ENCODE results near the gene COQ8A.
"Not testable (repeated sequence)": the region's sequence is repeated elsewhere in the genome, so short reads cannot be mapped to it uniquely, and the experiment has no call there.

The COQ8A gene

GRCh38 chr1:226953175-226953800, 13.2 kb downstream of the COQ8A start:
- no peak for DNase-seq (ENCODE audit: low read depth in 2 of 2)

DNA sequence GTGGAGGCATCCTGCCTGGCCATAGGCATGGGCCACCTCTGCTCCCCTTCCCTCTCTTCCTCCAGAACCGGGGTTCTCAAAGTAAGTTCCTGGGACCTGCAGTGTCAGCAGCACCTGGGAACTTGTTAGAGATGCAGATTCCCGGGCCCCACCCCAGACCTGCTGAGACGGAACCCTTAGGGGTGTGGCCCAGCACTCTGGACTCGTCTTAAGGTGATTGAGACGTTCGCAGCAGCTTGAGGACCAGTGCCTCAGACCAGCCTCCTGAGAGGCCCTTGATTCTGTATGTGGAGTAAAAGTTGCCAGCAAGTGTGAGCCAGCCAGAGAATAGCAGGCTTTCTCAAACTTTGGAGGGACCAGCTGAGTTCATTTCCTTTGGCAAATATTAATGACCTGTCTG, 14.2 kb downstream of the COQ8A start:
- DNase-seq (ENCODE audit: low read depth in 2 of 2), result no peak

GRCh38 chr1:226954777-226955176, 14.7 kb downstream of the COQ8A start:
- DNase-seq (ENCODE audit: low read depth in 2 of 2), result no peak

GRCh38 chr1:226955857-226956256, 15.8 kb downstream of the COQ8A start:
- not testable (repeated sequence) for DNase-seq (ENCODE audit: low read depth in 2 of 2)

- DNase-seq (ENCODE audit: low read depth in 2 of 2), result no peak
These were observed 17.0 kb downstream of the COQ8A start for GRCh38 chr1:226956942-226957713.

GRCh38 chr1:226957714-226958113, 17.6 kb downstream of the COQ8A start:
- DNase-seq (ENCODE audit: low read depth in 2 of 2), result no peak

- DNase-seq (ENCODE audit: low read depth in 2 of 2), result no peak
These were observed 18.2 kb downstream of the COQ8A start for GRCh38 chr1:226958300-226958699.

DNA sequence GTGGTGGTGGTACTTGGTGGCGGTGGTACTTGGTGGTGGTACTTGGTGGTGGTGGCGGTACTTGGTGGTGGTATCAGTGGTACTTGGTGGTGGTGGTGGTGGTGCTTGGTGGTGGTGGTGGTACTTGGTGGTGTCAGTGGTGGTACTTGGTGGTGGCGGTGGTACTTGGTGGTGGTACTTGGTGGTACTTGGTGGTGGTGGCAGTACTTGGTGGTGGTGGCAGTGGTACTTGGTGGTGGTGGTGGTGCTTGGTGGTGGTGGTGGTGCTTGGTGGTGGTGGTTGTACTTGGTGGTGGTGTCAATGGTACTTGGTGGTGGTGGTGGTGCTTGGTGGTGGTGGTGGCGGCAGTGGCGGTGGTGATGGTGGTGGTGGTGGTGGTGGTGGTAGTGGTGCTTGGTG, 20.2 kb downstream of the COQ8A start:
- no peak for DNase-seq (ENCODE audit: low read depth in 2 of 2)

GRCh38 chr1:226960944-226961765, 21.1 kb downstream of the COQ8A start:
- no peak for DNase-seq (ENCODE audit: low read depth in 2 of 2)

- no peak for DNase-seq (ENCODE audit: low read depth in 2 of 2)
These were observed 22.6 kb downstream of the COQ8A start for GRCh38 chr1:226962421-226963391.

DNA sequence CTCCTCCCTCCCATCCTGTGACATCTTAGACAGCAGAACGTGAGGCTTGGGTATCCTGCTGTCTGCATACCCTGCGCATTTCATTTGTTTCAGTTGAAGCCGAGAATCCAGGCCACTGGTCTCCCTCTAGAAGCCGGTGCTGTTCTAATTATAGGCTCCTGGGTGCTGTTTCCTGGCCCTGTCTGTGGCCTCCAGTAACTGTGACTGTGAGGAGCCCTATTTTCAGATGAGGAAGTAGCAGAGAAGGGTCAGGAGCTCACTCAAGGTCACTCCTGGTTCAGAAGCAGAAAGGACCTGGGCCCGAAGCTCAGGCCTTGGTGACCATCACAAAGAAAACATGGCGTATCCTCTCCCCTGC, 24.0 kb downstream of the COQ8A start:
- no peak for DNase-seq (ENCODE audit: low read depth in 2 of 2)

DNA sequence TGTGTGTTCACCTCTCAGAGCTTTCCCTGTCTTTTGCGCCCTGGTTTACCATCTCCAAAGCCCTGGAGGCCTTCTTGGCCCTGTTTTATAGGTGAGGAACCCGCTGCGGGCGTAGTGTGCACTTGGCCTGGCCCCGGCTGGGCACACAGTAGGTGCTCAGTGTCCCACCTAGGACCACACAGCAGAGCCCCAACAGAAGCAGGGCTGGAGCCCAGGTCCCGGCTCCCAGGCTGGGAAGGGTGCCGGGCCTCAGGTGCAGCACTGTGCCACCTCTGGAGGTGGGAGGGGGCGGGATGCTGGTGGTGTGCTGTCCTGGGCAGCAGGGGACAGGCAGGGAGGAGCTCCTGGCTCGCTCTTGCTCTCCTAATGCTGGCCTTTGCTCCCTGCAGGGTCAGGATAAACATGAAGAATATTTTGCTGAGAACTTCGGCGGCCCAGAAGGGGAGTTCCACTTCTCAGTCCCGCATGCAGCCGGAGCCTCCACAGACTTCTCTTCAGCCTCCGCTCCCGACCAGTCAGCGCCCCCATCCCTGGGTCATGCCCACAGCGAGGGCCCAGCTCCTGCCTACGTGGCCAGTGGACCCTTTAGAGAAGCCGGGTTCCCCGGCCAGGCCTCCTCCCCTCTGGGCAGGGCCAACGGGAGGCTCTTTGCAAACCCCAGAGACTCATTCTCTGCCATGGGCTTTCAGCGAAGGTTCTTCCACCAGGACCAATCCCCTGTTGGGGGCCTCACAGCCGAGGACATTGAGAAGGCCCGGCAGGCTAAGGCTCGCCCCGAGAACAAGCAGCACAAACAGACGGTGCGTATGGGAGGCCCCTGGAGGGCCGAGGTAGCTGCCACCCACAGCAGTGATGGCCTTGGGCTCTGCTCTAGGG, 24.8 kb downstream of the COQ8A start:
- DNase-seq (ENCODE audit: low read depth in 2 of 2), result no peak

DNA sequence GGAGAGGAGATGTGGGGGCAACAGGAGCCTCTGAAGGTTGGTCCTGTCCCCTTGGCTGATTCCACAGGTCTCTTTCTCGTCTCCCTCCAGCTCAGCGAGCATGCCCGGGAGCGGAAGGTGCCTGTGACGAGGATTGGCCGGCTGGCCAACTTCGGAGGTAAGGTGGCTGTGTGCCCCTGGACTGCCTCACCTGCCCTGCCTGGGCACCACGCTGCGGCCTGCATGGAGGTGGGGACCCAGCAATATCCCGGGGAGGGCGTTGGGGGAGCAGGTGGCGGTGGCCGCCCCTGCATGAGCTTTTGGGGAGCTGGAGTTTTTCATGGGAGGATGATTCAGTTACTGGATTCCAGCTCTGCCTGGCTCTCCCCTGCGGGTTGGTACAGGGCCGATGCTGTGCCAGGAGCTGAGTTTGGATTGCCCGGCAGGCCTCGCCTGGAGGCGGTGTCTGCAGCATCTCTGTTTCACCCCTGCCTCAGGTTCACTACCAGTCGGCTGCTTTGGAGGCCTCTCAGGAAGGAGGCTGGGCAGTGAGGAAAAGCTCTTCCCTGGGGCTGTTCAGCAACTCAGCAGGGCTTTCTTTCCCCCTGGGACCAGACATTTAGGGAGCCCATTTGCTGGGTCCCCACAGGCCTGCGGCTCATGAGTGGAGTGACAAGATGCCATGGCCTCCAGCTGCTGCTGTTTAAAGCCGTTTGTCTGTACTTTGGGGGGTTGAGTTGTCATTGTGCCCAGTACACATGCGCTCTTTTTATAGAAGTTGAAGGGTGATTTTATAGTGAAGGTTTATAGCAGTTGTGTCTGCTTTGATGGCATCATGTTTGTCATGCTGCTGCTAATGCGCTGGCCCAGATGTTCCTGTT, 25.7 kb downstream of the COQ8A start:
- DNase-seq (ENCODE audit: low read depth in 2 of 2), result no peak

GRCh38 chr1:226966683-226967082, 26.6 kb downstream of the COQ8A start:
- DNase-seq (ENCODE audit: low read depth in 2 of 2), result no peak

GRCh38 chr1:226967665-226968064, 27.6 kb downstream of the COQ8A start:
- DNase-seq (ENCODE audit: low read depth in 2 of 2), result no peak

DNA sequence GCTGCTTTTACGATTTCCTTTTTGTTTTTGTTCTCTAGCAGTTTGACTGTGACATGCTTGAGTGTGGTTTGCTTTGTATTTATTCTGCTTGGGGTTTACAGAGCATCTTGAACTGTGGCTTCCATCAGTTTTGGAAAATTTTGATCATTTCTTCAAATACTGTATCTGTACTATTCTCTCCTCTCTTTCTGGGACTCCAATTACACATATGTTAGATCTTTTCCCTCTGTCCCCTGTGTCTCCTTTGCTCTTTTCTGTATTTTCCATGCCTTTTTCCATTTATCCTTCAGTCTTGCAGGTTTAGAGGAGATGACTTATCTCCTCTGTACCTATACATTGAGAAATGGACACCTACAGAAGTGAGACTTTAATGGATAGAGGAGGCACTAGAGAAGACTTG, 31.7 kb downstream of the COQ8A start:
- no peak for DNase-seq (ENCODE audit: low read depth in 2 of 2)

DNA sequence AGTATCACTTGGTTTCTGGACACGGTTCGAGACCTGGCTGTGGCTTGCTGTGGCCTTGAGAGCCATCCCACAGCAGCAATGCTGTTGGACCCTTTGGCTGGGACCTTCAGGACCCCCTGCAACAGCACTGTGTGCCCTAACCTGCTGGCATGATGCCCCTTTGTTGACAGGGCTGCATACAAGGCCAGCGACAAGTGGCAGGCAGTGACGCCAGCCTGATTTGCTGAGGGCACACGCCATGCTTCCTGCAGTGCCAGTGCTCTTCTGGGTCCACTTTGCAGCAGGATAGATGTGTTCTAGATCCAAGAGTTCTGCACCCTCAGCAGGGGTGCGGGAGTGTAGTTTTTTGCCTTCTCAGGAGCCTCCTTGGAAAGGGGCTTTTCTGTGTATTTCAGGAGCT, 32.8 kb downstream of the COQ8A start:
- no peak for DNase-seq (ENCODE audit: low read depth in 2 of 2)

DNA sequence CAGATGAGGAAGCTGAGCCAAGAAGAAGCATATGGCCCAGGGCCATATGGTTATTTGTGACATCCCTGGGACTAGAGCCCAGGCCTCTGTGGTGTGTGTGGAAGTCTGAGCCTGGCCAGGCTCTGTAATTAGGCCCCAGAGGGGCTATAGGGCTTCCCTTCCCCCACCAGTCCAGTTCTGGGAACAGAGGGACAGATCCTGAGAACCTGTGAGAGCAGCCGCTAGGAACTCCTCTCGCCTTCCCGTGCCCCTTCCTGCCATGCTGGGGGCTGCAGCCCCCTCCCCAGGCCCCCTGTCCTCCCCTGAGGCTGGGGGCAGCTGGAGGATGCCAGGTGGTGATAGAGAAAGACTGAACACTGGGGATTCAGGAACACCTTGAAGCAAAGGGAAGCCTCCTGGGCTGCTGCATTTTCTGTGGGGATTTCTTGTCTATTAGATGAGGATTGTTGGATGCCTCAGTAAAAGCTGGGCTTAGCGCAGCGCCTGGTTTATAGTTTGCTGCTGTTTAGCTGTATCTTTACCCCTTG, 33.3 kb downstream of the COQ8A start:
- no peak for DNase-seq (ENCODE audit: low read depth in 2 of 2)

DNA sequence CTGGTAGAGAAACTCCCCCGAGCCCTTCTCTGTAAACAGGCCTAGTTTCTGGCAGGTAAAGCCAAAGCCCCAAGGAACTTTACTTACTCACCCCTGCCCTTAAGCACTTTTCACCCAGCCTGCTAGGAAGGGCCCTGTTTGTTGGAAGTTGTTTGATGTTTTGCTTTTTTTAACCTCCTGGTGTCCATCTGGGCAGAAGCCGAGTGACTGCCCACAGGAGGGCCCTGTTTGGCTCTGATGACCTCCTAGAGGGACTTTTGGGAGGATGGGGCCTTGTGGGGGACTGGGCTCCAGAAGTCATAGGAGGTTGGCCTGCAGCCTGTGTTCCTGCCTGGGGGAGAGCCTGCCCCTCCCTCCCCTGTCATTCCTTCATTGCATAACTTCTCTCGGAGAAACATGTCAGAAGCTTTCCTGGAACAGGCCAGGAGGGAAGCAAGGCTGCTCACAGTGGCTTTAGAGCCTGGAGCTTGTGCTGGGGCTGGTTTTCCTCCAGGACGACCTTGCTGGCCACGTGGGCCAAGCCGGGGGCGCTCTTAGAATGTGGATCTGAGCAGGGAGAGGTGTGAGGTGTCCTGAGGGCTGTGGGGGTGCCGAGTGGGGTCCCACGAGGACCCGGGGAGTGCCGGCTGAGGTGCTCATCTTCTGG, 33.9 kb downstream of the COQ8A start:
- no peak for DNase-seq (ENCODE audit: low read depth in 2 of 2)
